ENCODE data around the gene PTCD3.
A peak's percentile ranks its signal among the peaks of the same experiment; 100 is the strongest.

The PTCD3 gene

DNA sequence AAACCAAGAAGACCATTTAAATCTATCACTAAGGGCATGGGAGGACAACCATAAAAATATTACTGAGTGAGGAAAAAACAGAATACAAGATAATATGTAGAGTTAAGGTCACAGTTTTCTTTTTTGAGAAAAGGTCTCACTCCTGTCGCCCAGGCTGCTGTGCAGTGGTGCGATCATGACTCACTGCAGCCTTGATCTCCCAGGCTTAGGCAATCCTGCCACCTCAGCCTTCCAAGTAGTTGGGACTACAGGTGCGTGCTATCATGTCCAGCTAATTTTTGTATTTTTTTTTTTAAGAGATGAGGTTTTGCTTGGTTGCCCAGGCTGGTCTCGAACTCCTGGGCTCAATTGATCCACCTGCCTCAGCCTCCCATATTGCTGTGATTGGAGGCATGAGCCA lies 24.3 kb upstream of the PTCD3 start:
- DNase-seq (ENCODE audit: extremely low read depth in 1 of 2, low read depth in 1 of 2) = no peak

GRCh38 chr2:86082756-86083155 lies 23.3 kb upstream of the PTCD3 start:
- DNase-seq (ENCODE audit: extremely low read depth in 1 of 2, low read depth in 1 of 2) = no peak

DNA sequence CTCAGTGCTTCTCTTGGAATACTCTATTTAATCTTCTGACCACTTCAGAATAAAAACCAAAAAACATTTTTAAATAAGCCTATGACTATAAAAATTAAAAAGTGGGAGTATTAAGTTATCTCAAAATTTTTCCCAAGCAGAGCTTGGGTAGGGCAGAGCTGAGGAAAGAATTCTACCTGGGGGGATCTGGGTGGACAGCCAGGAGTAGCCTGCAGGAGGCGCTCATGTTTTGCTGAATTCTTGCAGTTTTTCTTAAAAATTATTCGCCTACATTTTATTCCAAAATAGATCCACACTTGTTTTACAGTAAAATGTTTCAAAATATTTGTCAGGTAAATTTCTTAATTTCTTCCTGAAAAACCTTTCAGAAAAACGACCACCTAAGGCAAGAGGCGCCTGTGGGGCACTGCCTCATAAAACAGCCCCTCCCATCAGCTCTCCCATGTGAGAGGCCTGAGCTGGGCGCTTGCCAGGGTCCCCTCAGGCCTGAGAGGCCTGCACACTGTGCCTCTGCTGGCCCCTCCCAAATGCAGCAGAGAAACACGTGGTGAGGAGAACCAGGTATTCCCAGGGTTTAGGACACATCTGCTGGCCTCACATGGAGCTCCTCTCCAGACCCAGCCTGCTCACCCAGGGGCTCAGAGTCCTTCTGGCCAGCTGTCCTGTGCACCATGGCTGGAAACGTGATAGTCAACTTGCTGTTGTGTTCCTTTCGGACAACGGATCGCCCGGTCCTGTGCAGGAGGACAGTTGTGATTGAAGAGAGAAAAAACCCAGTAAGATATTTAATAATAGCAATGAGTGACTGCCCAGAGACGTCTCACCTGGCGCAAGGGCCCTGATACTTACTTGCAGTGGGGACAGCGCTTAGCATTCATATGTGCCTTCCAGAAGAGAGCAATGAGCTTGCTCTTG lies 17.8 kb upstream of the PTCD3 start:
- no peak for DNase-seq (ENCODE audit: extremely low read depth in 1 of 2, low read depth in 1 of 2)

GRCh38 chr2:86094229-86094628 lies 11.8 kb upstream of the PTCD3 start:
- DNase-seq (ENCODE audit: extremely low read depth in 1 of 2, low read depth in 1 of 2) = no peak

- DNase-seq (ENCODE audit: extremely low read depth in 1 of 2, low read depth in 1 of 2) = no peak
These were observed 8.7 kb upstream of the PTCD3 start for GRCh38 chr2:86097114-86097896.

DNA sequence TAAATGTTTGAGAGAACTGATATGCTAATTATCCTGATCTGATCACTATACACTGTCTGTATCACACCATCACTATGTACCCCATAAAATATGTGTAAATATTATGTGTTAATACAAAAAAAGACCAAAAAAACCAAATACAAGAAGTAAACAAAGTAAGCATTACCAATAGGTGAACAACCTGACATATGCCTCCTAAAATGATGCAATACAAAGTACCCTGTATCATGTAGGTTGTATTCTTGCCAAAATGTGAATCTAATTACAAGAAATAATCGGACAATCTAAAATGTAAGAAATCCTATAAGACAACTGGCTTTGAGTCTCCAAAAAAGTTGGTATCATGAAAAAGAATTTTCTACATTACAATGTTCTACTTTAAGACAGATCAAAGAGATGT lies 8.1 kb upstream of the PTCD3 start:
- no peak for DNase-seq (ENCODE audit: extremely low read depth in 1 of 2, low read depth in 1 of 2)

- DNase-seq (ENCODE audit: extremely low read depth in 1 of 2, low read depth in 1 of 2) = no peak
These were observed 3.9 kb upstream of the PTCD3 start for GRCh38 chr2:86102157-86102556.

GRCh38 chr2:86105252-86105968 lies 625 bp upstream of the PTCD3 start, which contains the start of gene POLR1A:
POLR1A (minus strand) TSS chr2:86105886; CDS start chr2:86105776, 110 bp downstream.
- DNase-seq (ENCODE audit: extremely low read depth in 1 of 2, low read depth in 1 of 2) = peak; percentile 46 to 63

- no peak for DNase-seq (ENCODE audit: extremely low read depth in 1 of 2, low read depth in 1 of 2)
These were observed 996 bp downstream of the PTCD3 start for GRCh38 chr2:86107031-86107430.

DNA sequence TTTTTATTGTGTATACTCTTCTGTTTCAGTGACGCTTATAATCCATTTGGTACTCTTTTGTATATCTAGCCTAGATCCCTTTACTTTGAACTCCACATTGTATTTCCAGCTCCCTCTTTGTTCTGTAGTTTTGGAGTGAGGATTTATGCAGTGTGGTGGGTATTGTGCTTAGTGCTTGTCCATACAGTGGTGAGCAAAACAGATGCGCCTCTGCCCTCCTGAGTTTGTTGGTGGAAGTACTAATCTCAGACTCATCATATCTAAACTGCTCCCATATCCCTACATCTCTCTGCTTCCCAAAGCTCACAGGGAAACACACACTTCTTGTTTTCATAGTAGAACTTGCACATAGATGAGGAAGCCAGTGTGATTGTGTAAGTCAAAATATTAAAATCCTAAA lies 12.1 kb downstream of the PTCD3 start:
- DNase-seq (ENCODE audit: extremely low read depth in 1 of 2, low read depth in 1 of 2) = no peak

DNA sequence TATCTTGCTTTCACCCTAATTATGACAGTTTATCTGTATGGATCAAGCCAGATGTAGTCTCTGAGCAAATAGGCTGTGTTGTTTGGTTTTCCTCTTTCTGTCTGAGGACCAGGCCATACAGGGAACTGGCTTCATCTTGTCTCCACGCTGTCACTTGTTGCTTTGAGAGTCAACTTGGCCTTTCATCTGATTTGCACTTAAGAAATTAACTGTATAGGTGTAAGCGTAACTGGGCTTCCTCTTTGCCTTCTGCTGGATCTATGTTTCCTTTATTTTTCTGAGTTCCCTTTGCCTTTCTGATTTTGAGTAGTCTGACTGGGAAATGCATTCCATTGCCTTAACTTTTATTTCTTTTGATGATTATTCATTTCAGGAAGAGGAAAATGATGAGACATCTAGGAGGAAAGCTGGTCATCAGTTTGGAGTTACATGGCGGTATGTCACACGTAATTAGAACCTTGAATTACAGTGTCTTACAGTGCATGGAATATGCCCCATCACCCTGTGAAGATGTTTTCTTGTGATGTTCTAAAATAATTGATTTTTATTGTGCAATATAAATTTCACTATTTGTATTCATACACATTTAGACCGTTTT lies 17.4 kb downstream of the PTCD3 start:
- DNase-seq (ENCODE audit: extremely low read depth in 1 of 2, low read depth in 1 of 2) = no peak

DNA sequence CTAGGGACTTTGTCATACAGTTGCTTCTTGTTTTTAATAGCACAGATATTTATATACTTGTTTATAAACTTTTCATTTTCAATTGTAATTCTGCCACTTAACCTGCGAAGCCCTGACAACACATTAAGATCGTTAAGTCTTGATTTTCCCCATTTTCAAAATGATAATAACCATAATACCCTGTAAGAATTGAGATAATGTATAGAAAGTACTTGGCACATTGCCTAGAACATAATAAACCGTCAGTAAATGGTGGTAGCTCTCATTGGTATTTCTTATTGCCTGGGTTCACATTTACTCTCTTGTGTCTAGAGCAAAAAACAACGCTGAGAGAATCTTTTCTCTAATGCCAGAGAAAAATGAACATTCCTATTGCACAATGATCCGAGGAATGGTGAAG lies 18.6 kb downstream of the PTCD3 start:
- no peak for DNase-seq (ENCODE audit: extremely low read depth in 1 of 2, low read depth in 1 of 2)

DNA sequence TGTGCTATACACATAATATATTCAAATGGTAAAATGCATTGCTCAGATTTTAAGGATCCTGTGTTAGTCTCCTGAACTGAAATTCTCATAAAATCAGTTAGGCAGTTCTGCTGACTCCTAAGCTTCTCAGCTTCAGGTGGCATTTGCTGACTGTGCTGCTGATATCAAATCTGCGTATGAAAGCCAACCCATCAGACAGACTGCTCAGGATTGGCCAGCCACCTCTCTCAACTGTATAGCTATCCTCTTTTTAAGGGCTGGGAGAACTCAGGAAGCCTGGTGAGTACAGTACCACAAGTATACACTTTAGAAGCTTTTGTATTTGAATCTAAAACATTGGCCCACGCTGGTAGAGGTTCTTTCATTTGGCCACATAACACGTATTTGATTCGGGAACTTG lies 28.7 kb downstream of the PTCD3 start:
- DNase-seq (ENCODE audit: extremely low read depth in 1 of 2, low read depth in 1 of 2) = no peak

DNA sequence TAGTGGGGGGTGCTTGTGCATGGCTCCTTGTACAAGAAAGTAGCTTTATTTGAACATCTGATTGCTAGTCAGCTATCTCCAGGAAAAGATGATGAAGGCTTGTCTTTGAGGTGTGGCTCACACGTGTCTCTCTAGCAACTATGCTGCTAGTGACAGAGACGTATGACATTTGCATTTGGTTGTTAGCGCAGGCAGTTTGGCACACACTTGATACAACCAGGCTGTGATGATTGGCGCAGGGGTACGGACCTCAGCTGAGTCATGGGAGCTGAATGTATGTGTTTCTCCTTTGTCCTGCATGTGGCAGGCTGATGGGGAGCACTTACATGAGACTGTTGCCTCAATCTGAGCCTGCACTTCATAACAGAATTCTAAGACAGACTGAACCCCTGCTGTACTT lies 29.6 kb downstream of the PTCD3 start:
- DNase-seq (ENCODE audit: extremely low read depth in 1 of 2, low read depth in 1 of 2) = no peak

- no peak for DNase-seq (ENCODE audit: extremely low read depth in 1 of 2, low read depth in 1 of 2)
These were observed 30.1 kb downstream of the PTCD3 start for GRCh38 chr2:86136141-86136540.

GRCh38 chr2:86138736-86139625 lies 32.9 kb downstream of the PTCD3 start:
- DNase-seq (ENCODE audit: extremely low read depth in 1 of 2, low read depth in 1 of 2) = no peak

GRCh38 chr2:86139981-86140380 lies 33.9 kb downstream of the PTCD3 start:
- no peak for DNase-seq (ENCODE audit: extremely low read depth in 1 of 2, low read depth in 1 of 2)

DNA sequence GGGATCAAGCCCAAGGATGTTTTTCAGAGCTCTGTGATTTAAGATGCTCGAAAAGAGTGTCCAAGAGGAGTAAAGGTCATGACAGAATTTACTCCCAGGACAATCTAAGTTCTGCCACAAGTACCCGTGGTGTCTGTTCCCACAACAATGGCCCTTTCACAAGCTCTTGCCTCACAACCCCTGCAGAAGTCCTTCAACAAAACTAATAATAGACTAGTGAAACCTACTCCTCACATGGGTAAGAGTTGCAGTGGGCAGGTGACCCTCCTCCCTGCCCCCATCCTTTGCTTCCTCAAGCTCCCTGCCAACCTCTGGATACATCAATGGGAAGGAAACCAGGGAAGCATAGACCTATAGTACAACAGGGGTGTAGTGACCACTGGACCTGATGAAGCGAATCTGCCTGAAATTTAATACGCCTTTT lies 34.9 kb downstream of the PTCD3 start:
- no peak for DNase-seq (ENCODE audit: extremely low read depth in 1 of 2, low read depth in 1 of 2)

DNA sequence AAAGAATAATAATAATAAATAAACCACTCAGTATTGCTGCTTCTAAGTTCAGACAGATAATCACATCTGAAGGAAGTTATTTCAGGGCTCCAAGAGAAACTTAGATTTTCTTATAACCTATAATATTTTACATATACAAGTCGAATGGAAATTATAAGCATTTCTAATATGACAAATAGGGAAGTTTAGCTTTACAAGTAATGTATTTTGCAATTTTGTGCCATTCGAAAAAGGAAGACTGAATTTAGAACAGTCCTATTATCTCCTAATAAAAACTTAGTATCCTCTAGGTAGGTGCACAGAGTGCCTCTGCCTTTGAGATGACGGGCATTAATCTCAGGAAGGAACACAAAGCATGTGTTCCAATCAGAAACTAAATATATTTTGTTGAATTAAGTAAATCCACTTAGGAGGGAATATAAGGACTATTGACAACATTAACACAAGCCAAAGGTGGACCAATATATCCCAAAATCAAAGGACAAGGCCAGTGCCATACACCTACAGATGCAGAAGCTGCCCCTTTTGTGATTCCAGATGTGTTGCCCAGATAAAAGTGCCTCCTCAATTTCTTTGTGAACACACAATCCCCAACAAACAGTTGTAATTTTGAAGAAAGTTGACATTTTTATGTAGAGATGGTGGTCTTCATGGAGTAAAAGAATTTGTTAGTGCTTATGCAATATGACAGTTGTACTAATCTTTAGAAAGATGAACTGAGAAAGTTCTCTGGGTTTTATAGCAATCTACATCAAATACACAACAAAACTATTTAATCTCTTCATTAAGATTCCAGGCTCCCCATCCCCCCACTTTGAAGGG lies 36.6 kb downstream of the PTCD3 start:
- DNase-seq (ENCODE audit: extremely low read depth in 1 of 2, low read depth in 1 of 2) = no peak
